HG03520 (cell line): ENCODE measurements around the gene PLEKHS1.
"Not testable (repeated sequence)": the region's sequence is repeated elsewhere in the genome, so short reads cannot be mapped to it uniquely, and the experiment has no call there.

ENCODE experiments used
- ATAC-seq: cut with Tn5 transposase; IDR thresholded peaks from one replicate; pipeline ENCODE4 v1.9.1; 2021; ENCODE audit warnings: mild to moderate bottlenecking, moderate library complexity; ENCODE audit not compliant: unreplicated experiment

The PLEKHS1 gene

GRCh38 chr10:113782986-113783704 is 31.7 kb downstream of the PLEKHS1 start:
- no peak for ATAC-seq

- peak; percentile 82 for ATAC-seq
These were observed 37.2 kb downstream of the PLEKHS1 start for GRCh38 chr10:113788604-113789083.

- no peak for ATAC-seq
These were observed 40.2 kb downstream of the PLEKHS1 start for GRCh38 chr10:113791691-113792090.

- ATAC-seq, result no peak
These were observed 50.1 kb downstream of the PLEKHS1 start for GRCh38 chr10:113801569-113801968.

- no peak for ATAC-seq
These were observed 51.5 kb downstream of the PLEKHS1 start for GRCh38 chr10:113802997-113803396.

GRCh38 chr10:113806503-113806902 is 55.0 kb downstream of the PLEKHS1 start:
- no peak for ATAC-seq

- no peak for ATAC-seq
These were observed 56.7 kb downstream of the PLEKHS1 start for GRCh38 chr10:113808168-113808567.

- not testable (repeated sequence) for ATAC-seq
These were observed 63.2 kb downstream of the PLEKHS1 start for GRCh38 chr10:113814700-113815099.

- no peak for ATAC-seq
These were observed 68.5 kb downstream of the PLEKHS1 start for GRCh38 chr10:113819989-113820388.

GRCh38 chr10:113820507-113820906 is 69.0 kb downstream of the PLEKHS1 start:
- no peak for ATAC-seq

GRCh38 chr10:113821306-113821705 is 69.8 kb downstream of the PLEKHS1 start:
- not testable (repeated sequence) for ATAC-seq

- ATAC-seq, result no peak
These were observed 70.7 kb downstream of the PLEKHS1 start for GRCh38 chr10:113822174-113822573.

GRCh38 chr10:113823389-113823788 is 71.9 kb downstream of the PLEKHS1 start:
- no peak for ATAC-seq

GRCh38 chr10:113825791-113826190 is 74.3 kb downstream of the PLEKHS1 start:
- ATAC-seq, result no peak

- ATAC-seq, result not testable (repeated sequence)
These were observed 77.1 kb downstream of the PLEKHS1 start for GRCh38 chr10:113828567-113828966.
